AG09319 (cell line): ENCODE results near the gene TTC21B.

Source experiments
- DNase-seq: peaks from one replicate; pipeline ENCODE4 v3.0.0-alpha.2; 2010; ENCODE audit warnings: low read depth; ENCODE audit errors: extremely low read depth
- TF ChIP-seq, protein P1 (sequence below): IDR thresholded peaks from 2 replicates; pipeline ENCODE4 v1.5.1; 2011; ENCODE audit warnings: low read depth, mild to moderate bottlenecking, inconsistent platforms, low read length, moderate library complexity

TTC21B gene

DNA sequence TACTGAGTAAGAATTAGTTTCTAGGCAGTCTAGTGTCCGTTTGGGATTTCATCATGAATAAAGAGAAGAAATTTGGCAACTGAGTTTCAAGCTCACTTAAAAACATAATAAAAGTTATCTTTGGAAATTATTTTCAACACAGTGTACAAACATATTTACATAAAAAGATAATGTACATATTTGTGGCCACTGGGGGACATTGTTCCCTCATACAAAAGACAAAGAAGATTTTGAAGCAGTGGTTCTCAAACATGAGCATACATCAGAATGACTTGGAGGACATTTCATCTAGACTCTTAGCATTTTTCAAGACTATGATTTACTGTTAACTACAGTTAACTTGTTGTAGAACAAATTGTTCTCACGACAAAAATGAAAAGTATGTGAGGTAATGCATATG is 15.7 kb upstream of the TTC21B start:
- TF ChIP-seq, protein P1, sequence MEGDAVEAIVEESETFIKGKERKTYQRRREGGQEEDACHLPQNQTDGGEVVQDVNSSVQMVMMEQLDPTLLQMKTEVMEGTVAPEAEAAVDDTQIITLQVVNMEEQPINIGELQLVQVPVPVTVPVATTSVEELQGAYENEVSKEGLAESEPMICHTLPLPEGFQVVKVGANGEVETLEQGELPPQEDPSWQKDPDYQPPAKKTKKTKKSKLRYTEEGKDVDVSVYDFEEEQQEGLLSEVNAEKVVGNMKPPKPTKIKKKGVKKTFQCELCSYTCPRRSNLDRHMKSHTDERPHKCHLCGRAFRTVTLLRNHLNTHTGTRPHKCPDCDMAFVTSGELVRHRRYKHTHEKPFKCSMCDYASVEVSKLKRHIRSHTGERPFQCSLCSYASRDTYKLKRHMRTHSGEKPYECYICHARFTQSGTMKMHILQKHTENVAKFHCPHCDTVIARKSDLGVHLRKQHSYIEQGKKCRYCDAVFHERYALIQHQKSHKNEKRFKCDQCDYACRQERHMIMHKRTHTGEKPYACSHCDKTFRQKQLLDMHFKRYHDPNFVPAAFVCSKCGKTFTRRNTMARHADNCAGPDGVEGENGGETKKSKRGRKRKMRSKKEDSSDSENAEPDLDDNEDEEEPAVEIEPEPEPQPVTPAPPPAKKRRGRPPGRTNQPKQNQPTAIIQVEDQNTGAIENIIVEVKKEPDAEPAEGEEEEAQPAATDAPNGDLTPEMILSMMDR = no peak
- no peak for DNase-seq

DNA sequence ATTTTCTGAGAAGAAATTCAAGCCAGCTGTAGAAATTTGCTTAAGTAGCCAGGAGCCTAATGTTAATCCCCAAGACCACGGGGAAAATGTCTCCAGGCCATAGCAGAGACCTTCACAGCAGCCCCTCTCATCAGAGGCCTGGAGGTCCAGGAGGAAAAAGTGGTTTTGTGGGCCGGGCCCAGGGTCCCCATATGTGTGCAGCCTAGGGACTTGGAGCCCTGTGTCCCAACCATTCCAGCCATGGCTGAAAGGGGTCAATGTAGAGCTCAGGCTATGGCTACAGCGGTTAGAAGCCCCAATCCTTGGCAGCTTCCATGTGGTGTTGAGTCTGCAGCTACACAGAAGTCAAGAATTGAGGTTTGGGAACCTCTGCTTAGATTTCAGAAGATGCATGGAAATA is 14.2 kb upstream of the TTC21B start:
- DNase-seq = no peak
- TF ChIP-seq, protein P1 = no peak

DNA sequence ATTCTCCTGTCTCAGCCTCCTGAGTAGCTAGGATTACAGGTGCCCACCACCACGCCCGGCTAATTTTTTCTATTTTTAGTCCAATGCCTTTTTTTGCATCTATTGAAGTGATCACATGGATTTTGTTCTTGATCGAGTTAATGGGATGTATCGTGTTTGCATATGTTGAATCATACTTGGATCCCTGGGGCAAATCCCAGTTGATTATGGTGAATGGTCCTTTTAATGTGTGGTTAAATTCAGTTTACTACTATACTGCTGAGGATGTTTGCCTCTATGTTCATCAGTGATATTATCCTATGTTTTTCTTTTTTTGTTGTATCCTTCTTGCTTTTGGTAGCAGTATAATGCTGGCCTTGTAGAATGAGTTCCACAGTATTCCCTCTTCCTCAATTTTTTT is 8.2 kb upstream of the TTC21B start:
- TF ChIP-seq, protein P1 = no peak

DNA sequence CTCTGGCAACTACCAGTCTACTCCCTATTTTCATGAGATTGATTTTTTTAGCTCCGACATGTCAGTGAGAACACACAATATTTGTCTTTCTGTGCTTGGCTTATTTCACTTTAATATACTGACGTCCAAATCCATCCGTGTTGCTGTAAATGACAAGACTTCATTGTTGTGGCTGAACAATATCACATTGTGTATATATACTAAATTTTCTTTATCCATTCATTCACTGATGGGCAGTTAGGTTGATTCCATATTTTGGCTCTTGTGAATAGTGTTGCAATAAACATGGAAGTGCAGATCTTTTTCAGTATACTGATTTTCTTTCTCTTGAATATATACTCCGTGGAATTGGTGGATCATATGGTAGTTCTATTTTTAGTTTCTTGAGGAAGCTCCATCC is 5.8 kb upstream of the TTC21B start:
- TF ChIP-seq, protein P1 = no peak
- DNase-seq = no peak

More for the DNA sequence above, 8.2 kb upstream of the TTC21B start:
- DNase-seq = no peak

DNA sequence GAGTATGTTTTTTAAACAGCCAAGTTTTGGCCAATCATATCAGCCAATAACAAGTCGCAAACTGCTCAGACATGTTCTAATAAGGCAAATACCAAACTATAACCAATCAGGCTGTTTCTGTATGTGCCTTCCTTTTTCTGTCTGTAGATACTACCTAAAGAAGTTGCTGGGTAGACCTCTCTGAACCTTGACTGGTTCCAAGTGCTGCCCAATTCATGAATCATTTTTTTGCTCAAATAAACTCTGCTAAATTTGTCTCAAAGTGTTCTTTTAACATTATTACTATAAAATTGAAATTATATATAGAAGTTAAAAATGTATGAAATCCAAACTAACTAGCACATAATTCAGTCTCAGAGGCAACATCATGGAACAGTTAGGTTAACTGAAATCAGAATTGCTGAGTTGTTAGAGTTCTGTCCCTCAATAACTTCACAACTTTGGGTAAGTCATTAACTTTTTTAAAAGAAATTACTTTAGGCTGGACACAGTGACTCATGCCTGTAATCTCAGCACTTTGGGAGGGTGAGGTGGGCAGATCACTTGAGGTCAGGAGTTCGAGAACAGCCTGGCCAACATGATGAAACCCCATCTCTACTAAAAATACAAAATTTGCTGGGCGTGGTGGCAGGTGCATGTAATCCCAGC is 4.9 kb upstream of the TTC21B start:
- no peak for DNase-seq
- TF ChIP-seq, protein P1 = no peak

DNA sequence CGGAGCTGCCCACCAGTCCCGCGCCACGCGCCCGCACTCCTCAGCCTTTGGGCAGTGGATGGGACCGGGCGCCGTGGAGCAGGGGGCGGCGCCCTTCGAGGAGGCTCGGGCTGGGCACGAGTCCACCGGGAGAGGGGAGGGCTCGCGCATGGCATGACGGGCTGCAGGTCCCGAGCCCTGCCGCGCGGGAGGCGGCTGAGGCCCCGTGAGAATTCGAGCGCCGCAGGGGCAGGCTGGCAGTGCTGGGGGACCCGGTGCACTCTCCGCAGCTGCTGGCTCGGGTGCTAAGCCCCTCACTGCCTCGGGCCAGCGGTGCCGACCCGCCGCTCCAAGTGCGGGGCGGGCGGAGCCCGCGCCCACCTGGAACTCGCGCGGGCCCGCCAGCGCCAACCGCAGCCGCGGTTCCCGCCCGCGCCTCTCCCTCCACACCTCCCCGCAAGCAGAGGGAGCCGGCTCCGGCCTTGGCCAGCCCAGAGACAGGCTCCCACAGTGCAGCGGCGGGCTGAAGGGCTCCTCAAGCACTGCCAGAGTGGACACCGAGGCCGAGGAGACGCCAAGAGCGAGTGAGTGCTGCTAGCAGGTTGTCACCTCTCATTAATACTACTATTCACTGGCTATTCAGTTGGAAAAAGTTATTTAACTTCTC is 3.6 kb upstream of the TTC21B start:
- TF ChIP-seq, protein P1 = no peak
- no peak for DNase-seq

DNA sequence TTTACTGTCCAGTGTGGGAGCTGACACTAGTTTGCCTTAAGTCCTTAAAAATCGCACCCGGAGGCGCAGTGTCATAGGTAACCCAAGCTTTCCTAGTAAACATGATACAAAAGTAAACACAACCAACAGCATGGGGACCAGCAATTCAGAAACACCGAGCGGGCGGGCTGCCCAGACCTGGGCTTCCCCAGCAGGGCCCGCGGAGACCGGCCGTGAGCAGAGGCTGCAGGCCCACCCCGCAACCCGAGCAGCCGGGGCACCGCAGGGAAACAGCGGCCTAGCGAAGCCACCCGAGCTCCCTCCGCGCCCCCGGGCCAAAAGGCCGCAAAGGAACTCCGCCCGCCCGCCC is 296 bp downstream of the TTC21B start:
- peak; percentile 10 for DNase-seq
- TF ChIP-seq, protein P1 = no peak
